Measurements from ENCODE around the gene LPP.

DNA sequence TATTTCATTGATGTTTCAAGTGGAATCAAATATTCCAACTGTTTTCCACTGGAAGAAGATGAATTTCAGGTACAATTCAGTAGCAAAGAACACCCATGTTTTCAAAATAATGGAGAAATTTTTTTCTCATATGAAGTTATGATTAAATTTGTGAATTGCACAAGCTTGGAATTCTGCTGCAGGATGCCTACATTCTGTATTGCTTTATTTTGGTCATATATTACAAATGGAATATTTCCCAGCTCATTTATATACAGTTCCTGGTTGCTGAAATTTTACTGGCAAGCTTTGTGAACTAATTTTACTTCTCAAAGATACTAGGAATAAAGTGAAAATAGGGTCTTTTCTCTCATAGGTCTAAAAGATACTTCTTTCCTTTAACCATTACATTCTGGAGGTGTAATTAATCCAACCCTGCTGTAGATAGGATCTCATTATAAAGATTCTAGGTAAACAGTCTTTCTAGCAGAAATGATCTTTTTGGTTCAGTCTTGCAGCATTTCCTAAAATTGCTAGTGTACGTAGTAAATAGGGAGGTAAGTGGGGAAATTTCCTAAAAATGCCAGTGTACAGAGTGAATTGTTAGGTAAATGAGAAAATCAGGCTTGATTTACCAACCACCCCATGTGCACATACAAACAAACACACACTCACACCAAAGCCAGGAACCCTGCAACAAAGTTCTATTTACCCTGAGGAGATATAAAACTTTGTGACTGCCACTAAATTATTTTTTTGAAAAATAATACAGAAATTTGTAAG is 624.3 kb downstream of the LPP start:
- TF ChIP-seq CTCF (IDR thresholded peaks at IDR 0.05; ENCODE audit: insufficient read depth, low read length, poor library complexity, severe bottlenecking) (no peak), EZH2phosphoT487 (conservative IDR thresholded peaks at IDR 0.05; ENCODE audit: low read length) (no peak)

Measured in SU-DHL-6 (cell line).